SK-N-SH treated with all-trans-retinoic acid at 6 μM for 48 hours (cell line): ENCODE data around the gene RAB5B.

ENCODE experiments used
- ATAC-seq: fragments of 200-7000 bp; cut with Tn5 transposase; 3 replicates; pipeline ENCODE4 v1.9.1; 2020; ENCODE audit warnings: mild to moderate bottlenecking, moderate library complexity
- ARNTL ChIP-seq: fragments of 450-650 bp; formaldehyde crosslinking; IDR thresholded peaks from 2 replicates; pipeline ENCODE4 v1.5.0; 2020; ENCODE audit warnings: low read depth, mild to moderate bottlenecking, moderate library complexity, borderline replicate concordance
- BACH2 ChIP-seq: fragments of 250-450 bp; sonication (Bioruptor Pico); IDR thresholded peaks from 2 replicates; pipeline ENCODE4 v1.9.0; 2021; ENCODE audit warnings: mild to moderate bottlenecking, borderline replicate concordance
- CSDC2 ChIP-seq: fragments of 250-450 bp; sonication (Bioruptor Pico); IDR thresholded peaks from 2 replicates; pipeline ENCODE4 v1.5.0; 2020; ENCODE audit warnings: mild to moderate bottlenecking, moderate library complexity
- CSRNP3 ChIP-seq: fragments of 250-450 bp; sonication (Bioruptor Pico); IDR thresholded peaks from 2 replicates; pipeline ENCODE4 v1.5.1; 2021; ENCODE audit warnings: mild to moderate bottlenecking, moderate library complexity
- ESRRG ChIP-seq: fragments of 250-450 bp; sonication (Bioruptor Pico); IDR thresholded peaks from 2 replicates; pipeline ENCODE4 v1.6.1; 2021; ENCODE audit warnings: mild to moderate bottlenecking
- GLIS3 ChIP-seq: fragments of 250-450 bp; sonication (Bioruptor Pico); IDR thresholded peaks from 2 replicates; pipeline ENCODE4 v1.5.0; 2020; ENCODE audit warnings: mild to moderate bottlenecking, moderate library complexity
- ISL1 ChIP-seq: fragments of 250-450 bp; sonication (Bioruptor Pico); IDR thresholded peaks from 2 replicates; pipeline ENCODE4 v2.1.2; 2022; ENCODE audit warnings: mild to moderate bottlenecking, moderate library complexity
- OSR1 ChIP-seq: fragments of 250-450 bp; sonication (Bioruptor Pico); IDR thresholded peaks from 2 replicates; pipeline ENCODE4 v1.8.0; 2022; ENCODE audit warnings: moderate library complexity, mild to moderate bottlenecking, inconsistent platforms
- PATZ1 ChIP-seq: fragments of 250-450 bp; sonication (Bioruptor Pico); IDR thresholded peaks from 2 replicates; pipeline ENCODE4 v1.8.0; 2020; ENCODE audit warnings: mild to moderate bottlenecking, moderate library complexity, borderline replicate concordance
- PPARA ChIP-seq: fragments of 250-450 bp; sonication (Bioruptor Pico); IDR thresholded peaks from 2 replicates; pipeline ENCODE4 v1.5.0; 2020; ENCODE audit warnings: mild to moderate bottlenecking, borderline replicate concordance
- RARB ChIP-seq: fragments of 250-450 bp; sonication (Bioruptor Pico); IDR thresholded peaks from 2 replicates; pipeline ENCODE4 v1.8.0; 2021; ENCODE audit warnings: mild to moderate bottlenecking, moderate library complexity
- TOX ChIP-seq: fragments of 250-450 bp; sonication (Bioruptor Pico); IDR thresholded peaks from 2 replicates; pipeline ENCODE4 v1.8.0; 2021; ENCODE audit warnings: mild to moderate bottlenecking, moderate library complexity, borderline replicate concordance
- ZC3H10 ChIP-seq: fragments of 250-450 bp; sonication (Bioruptor Pico); IDR thresholded peaks from 2 replicates; pipeline ENCODE4 v1.5.1; 2021; ENCODE audit warnings: mild to moderate bottlenecking, moderate library complexity
- ZFP3 ChIP-seq: fragments of 250-450 bp; sonication (Bioruptor Pico); IDR thresholded peaks from 2 replicates; pipeline ENCODE4 v1.5.0; 2020; ENCODE audit warnings: mild to moderate bottlenecking, moderate library complexity
- ZFP30 ChIP-seq: fragments of 450-650 bp; formaldehyde crosslinking; IDR thresholded peaks from 2 replicates; pipeline ENCODE4 v1.5.0; 2022; ENCODE audit warnings: mild to moderate bottlenecking, moderate library complexity
- ZNF565 ChIP-seq: fragments of 450-650 bp; formaldehyde crosslinking; conservative IDR thresholded peaks from 2 replicates; pipeline ENCODE4 v1.5.0; 2020; ENCODE audit warnings: low read depth, mild to moderate bottlenecking, moderate library complexity
- ZNF70 ChIP-seq: fragments of 450-650 bp; formaldehyde crosslinking; IDR thresholded peaks from 2 replicates; pipeline ENCODE4 v1.5.0; 2020; ENCODE audit warnings: mild to moderate bottlenecking, moderate library complexity
- TF ChIP-seq, protein P1 (sequence below): fragments of 250-450 bp; sonication (Bioruptor Pico); IDR thresholded peaks from 2 replicates; pipeline ENCODE4 v1.5.0; 2020; ENCODE audit warnings: mild to moderate bottlenecking, moderate library complexity
- TF ChIP-seq, protein P2 (sequence below): fragments of 250-450 bp; sonication (Bioruptor Pico); IDR thresholded peaks from 2 replicates; pipeline ENCODE4 v1.8.0; 2021; ENCODE audit warnings: low read depth, mild to moderate bottlenecking, moderate library complexity, borderline replicate concordance
- TF ChIP-seq, protein P3 (sequence below): fragments of 250-450 bp; sonication (Bioruptor Pico); IDR thresholded peaks from 2 replicates; pipeline ENCODE4 v1.5.1; 2020; ENCODE audit warnings: low read depth, mild to moderate bottlenecking, moderate library complexity

RAB5B gene

GRCh38 chr12:55972911-55973598 lies 823 bp upstream of the RAB5B start:
- TF ChIP-seq ZNF70 (CRISPR knock-in tag) (no peak), GLIS3 (CRISPR knock-in tag) (no peak)
- TF ChIP-seq, all 23 proteins: peak for 0
- peak; percentile 1; the same call in 1 of the 3 replicates for ATAC-seq

- ATAC-seq: peak; percentile 65
- TF ChIP-seq ZFP3 (CRISPR knock-in tag): no peak
- TF ChIP-seq CSDC2: no peak
- TF ChIP-seq BACH2: no peak
- TF ChIP-seq, protein P1, sequence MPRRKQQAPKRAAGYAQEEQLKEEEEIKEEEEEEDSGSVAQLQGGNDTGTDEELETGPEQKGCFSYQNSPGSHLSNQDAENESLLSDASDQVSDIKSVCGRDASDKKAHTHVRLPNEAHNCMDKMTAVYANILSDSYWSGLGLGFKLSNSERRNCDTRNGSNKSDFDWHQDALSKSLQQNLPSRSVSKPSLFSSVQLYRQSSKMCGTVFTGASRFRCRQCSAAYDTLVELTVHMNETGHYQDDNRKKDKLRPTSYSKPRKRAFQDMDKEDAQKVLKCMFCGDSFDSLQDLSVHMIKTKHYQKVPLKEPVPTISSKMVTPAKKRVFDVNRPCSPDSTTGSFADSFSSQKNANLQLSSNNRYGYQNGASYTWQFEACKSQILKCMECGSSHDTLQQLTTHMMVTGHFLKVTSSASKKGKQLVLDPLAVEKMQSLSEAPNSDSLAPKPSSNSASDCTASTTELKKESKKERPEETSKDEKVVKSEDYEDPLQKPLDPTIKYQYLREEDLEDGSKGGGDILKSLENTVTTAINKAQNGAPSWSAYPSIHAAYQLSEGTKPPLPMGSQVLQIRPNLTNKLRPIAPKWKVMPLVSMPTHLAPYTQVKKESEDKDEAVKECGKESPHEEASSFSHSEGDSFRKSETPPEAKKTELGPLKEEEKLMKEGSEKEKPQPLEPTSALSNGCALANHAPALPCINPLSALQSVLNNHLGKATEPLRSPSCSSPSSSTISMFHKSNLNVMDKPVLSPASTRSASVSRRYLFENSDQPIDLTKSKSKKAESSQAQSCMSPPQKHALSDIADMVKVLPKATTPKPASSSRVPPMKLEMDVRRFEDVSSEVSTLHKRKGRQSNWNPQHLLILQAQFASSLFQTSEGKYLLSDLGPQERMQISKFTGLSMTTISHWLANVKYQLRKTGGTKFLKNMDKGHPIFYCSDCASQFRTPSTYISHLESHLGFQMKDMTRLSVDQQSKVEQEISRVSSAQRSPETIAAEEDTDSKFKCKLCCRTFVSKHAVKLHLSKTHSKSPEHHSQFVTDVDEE (CRISPR knock-in tag): no peak
- no peak for TF ChIP-seq ZC3H10 (CRISPR knock-in tag)
- no peak for TF ChIP-seq ZFP30 (CRISPR knock-in tag)
- no peak for TF ChIP-seq PPARA (CRISPR knock-in tag)
- no peak for TF ChIP-seq GLIS3 (CRISPR knock-in tag)
- TF ChIP-seq TOX (CRISPR knock-in tag): no peak
- no peak for TF ChIP-seq RARB (CRISPR knock-in tag)
- TF ChIP-seq PATZ1: no peak
- no peak for TF ChIP-seq ESRRG (CRISPR knock-in tag)
- TF ChIP-seq OSR1 (CRISPR knock-in tag): no peak
- TF ChIP-seq ARNTL (CRISPR knock-in tag): no peak
- TF ChIP-seq, protein P2, sequence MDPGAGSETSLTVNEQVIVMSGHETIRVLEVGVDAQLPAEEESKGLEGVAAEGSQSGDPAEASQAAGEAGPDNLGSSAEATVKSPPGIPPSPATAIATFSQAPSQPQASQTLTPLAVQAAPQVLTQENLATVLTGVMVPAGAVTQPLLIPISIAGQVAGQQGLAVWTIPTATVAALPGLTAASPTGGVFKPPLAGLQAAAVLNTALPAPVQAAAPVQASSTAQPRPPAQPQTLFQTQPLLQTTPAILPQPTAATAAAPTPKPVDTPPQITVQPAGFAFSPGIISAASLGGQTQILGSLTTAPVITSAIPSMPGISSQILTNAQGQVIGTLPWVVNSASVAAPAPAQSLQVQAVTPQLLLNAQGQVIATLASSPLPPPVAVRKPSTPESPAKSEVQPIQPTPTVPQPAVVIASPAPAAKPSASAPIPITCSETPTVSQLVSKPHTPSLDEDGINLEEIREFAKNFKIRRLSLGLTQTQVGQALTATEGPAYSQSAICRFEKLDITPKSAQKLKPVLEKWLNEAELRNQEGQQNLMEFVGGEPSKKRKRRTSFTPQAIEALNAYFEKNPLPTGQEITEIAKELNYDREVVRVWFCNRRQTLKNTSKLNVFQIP (CRISPR knock-in tag): no peak
- TF ChIP-seq, protein P3, sequence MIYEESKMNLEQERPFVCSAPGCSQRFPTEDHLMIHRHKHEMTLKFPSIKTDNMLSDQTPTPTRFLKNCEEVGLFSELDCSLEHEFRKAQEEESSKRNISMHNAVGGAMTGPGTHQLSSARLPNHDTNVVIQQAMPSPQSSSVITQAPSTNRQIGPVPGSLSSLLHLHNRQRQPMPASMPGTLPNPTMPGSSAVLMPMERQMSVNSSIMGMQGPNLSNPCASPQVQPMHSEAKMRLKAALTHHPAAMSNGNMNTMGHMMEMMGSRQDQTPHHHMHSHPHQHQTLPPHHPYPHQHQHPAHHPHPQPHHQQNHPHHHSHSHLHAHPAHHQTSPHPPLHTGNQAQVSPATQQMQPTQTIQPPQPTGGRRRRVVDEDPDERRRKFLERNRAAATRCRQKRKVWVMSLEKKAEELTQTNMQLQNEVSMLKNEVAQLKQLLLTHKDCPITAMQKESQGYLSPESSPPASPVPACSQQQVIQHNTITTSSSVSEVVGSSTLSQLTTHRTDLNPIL: no peak
- TF ChIP-seq ISL1 (CRISPR knock-in tag): no peak
- no peak for TF ChIP-seq CSRNP3 (CRISPR knock-in tag)
Measured at GRCh38 chr12:55974308-55974730, 441 bp downstream of the RAB5B start.

GRCh38 chr12:55978393-55978792 lies 4.5 kb downstream of the RAB5B start:
- ATAC-seq: no peak
- no peak for TF ChIP-seq PPARA (CRISPR knock-in tag)
- no peak for TF ChIP-seq ZC3H10 (CRISPR knock-in tag)
- TF ChIP-seq ESRRG (CRISPR knock-in tag): no peak
- no peak for TF ChIP-seq ZNF565 (CRISPR knock-in tag)
- no peak for TF ChIP-seq BACH2
